ENCODE results near the gene TMEM154. TPM values are rescaled to one million over a fixed set of nuclear protein-coding genes. Genes with fewer than 3 reads are reported as not detected.

Gene TMEM154
- total RNA-seq, 1 experiment from 2014 or later: 2.6 TPM

DNA sequence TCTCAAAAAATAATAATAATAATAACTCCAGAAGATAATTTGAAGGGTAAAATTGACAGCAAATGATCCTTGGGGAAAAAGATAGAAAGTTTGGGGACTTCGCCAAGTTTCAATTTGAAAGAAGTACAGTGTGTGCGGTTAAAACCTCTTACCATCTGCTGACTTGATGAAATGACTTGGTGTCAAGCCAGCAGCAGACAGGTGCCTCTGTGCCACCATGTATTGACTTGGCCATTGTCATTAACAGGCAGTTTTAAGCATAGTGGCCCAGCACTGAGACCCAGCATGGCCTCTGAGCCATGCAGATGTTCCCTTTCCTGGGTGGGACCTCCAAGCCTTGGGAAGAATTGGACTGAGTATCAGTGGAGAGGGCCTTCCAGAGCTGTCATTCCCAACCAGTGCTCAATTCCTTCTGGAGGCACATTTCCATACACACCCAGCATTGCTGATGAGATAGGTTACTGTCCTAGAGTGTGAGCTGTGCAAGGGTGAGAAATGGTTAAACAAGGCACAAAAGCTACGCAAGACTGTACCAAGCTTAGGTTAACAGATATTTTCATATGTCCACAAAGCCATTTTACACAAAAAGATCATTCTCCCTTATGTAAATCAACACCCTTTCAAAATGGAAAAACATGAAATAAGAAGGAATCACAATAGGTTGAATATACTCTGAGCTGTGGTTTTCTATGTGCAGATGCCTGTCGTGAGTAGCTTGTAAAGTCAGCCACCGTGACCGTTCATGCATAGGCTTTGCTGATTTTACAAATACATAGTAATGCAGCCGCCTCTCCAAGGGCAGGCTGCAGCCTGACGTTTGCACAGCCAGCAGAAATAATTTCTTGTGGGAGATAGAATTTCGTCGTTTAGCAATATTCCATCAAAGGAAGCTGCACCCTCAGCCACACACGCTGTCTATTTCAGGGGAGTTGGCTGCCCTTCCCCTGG lies 84.5 kb downstream of the TMEM154 start:
- TF ChIP-seq, protein P1, sequence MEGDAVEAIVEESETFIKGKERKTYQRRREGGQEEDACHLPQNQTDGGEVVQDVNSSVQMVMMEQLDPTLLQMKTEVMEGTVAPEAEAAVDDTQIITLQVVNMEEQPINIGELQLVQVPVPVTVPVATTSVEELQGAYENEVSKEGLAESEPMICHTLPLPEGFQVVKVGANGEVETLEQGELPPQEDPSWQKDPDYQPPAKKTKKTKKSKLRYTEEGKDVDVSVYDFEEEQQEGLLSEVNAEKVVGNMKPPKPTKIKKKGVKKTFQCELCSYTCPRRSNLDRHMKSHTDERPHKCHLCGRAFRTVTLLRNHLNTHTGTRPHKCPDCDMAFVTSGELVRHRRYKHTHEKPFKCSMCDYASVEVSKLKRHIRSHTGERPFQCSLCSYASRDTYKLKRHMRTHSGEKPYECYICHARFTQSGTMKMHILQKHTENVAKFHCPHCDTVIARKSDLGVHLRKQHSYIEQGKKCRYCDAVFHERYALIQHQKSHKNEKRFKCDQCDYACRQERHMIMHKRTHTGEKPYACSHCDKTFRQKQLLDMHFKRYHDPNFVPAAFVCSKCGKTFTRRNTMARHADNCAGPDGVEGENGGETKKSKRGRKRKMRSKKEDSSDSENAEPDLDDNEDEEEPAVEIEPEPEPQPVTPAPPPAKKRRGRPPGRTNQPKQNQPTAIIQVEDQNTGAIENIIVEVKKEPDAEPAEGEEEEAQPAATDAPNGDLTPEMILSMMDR (conservative IDR thresholded peaks at IDR 0.05; ENCODE audit: low read depth, low read length): no peak
- no peak for TF ChIP-seq EZH2 (IDR thresholded peaks at IDR 0.05; ENCODE audit: borderline replicate concordance, low read depth, low read length, poor library complexity, severe bottlenecking)
- no peaks in the 10 kb centered on the region for H3K9me3 ChIP-seq (ENCODE audit: low read depth, low read length, poor library complexity, severe bottlenecking)
- H3K27me3 ChIP-seq (replicated peaks; ENCODE audit: insufficient read depth, low read depth, low read length, poor library complexity): no peaks in the 10 kb centered on the region
- ChIA-PET POLR2A (ENCODE audit: low non-redundant PET) (no interaction called here), CTCF (interaction anchor here (0.9 kb wide), 1 partner anchor 94 kb away, joined by 3 read pairs; no protein-coding TSS in a partner anchor)
- intact Hi-C loops (cut with micrococcal nuclease; ENCODE audit: unreplicated experiment): no loop called here
- DNase-seq (ENCODE audit: low spot score): peak; percentile 35
- H3K36me3 ChIP-seq (ENCODE audit: insufficient read depth, low read length, poor library complexity, severe bottlenecking): no peaks in the 10 kb centered on the region
- no peak overlapping the region for H3K4me3 ChIP-seq (ENCODE audit: low read depth, low read length, poor library complexity, severe bottlenecking)
- H3K27ac ChIP-seq (ENCODE audit: low read depth, low read length, poor library complexity, severe bottlenecking): no peak overlapping the region
- no TSS peak for BruUV-seq (replicated peaks)
- H3K4me1 ChIP-seq (ENCODE audit: insufficient read depth, low read length, poor library complexity, severe bottlenecking): peaks cover 26% of the 10 kb centered on the region

DNA sequence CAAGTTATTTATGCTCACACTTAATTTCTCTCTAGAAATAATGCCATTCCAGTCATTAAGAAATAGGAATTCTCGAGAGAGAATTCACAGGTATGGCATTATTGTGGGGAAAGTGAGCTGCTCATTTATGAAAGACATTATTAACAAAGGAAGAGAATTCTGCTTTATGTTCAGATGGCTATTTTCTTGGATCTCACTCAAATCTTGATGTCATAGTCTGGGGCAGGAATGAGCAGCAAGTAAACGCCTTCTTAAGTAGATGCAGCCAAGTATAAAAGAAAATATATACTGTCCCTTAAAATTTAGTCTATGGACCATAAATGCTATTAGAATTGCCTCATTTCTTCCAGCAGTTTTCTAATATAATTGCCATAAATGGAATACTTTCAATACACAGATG lies 85.7 kb downstream of the TMEM154 start:
- ChIA-PET CTCF (no interaction called here), POLR2A (ENCODE audit: low non-redundant PET) (no interaction called here)
- no peak for DNase-seq (ENCODE audit: low spot score)
- no TSS peak for BruUV-seq (replicated peaks)
- intact Hi-C loops (cut with micrococcal nuclease; ENCODE audit: unreplicated experiment): no loop called here
- Histone ChIP-seq H3K27ac (ENCODE audit: low read depth, low read length, poor library complexity, severe bottlenecking) (no peak overlapping the region), H3K27me3 (replicated peaks; ENCODE audit: insufficient read depth, low read depth, low read length, poor library complexity) (no peaks in the 10 kb centered on the region), H3K36me3 (ENCODE audit: insufficient read depth, low read length, poor library complexity, severe bottlenecking) (no peaks in the 10 kb centered on the region), H3K9me3 (ENCODE audit: low read depth, low read length, poor library complexity, severe bottlenecking) (no peaks in the 10 kb centered on the region), H3K4me3 (ENCODE audit: low read depth, low read length, poor library complexity, severe bottlenecking) (no peak overlapping the region), H3K4me1 (ENCODE audit: insufficient read depth, low read length, poor library complexity, severe bottlenecking) (peaks cover 37% of the 10 kb centered on the region)
- TF ChIP-seq, protein P1 (conservative IDR thresholded peaks at IDR 0.05; ENCODE audit: low read depth, low read length): no peak
- TF ChIP-seq EZH2 (IDR thresholded peaks at IDR 0.05; ENCODE audit: borderline replicate concordance, low read depth, low read length, poor library complexity, severe bottlenecking): no peak

DNA sequence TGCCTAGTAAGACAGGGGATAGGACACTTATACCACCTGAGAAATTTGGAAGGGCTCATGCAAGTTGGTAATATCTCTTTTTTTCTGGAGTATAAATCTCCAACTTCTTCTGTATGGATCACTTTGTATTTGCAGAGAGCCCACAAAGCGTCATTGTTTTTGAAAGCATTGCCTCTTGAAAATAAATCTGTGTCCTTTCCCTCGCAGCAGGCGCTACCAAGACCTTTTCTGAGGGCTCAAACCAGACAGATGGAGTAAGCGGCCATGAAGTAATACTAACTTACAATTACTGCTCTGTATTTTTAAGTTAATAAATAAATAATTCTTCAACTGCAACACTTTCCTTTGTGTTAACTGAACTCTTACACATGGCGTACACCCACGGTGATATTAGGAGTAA lies 87.9 kb downstream of the TMEM154 start:
- BruUV-seq (replicated peaks): no TSS peak
- Histone ChIP-seq H3K9me3 (ENCODE audit: low read depth, low read length, poor library complexity, severe bottlenecking) (no peaks in the 10 kb centered on the region), H3K27me3 (replicated peaks; ENCODE audit: insufficient read depth, low read depth, low read length, poor library complexity) (no peaks in the 10 kb centered on the region), H3K27ac (ENCODE audit: low read depth, low read length, poor library complexity, severe bottlenecking) (no peak overlapping the region), H3K4me3 (ENCODE audit: low read depth, low read length, poor library complexity, severe bottlenecking) (peak overlapping the region; percentile 25), H3K4me1 (ENCODE audit: insufficient read depth, low read length, poor library complexity, severe bottlenecking) (peaks cover 44% of the 10 kb centered on the region), H3K36me3 (ENCODE audit: insufficient read depth, low read length, poor library complexity, severe bottlenecking) (no peaks in the 10 kb centered on the region)
- intact Hi-C loops (cut with micrococcal nuclease; ENCODE audit: unreplicated experiment): no loop called here
- ChIA-PET POLR2A (ENCODE audit: low non-redundant PET) (no interaction called here), CTCF (no interaction called here)
- no peak for DNase-seq (ENCODE audit: low spot score)
- TF ChIP-seq EZH2 (IDR thresholded peaks at IDR 0.05; ENCODE audit: borderline replicate concordance, low read depth, low read length, poor library complexity, severe bottlenecking): no peak
- TF ChIP-seq, protein P1 (conservative IDR thresholded peaks at IDR 0.05; ENCODE audit: low read depth, low read length): no peak

All from A673 (cell line).